WERI-Rb-1 (cell line): ENCODE measurements around the gene TIMM29.

Experiments
- DNase-seq: peaks from one replicate; pipeline ENCODE4 v3.0.0-alpha.2; 2020
- H3K27ac ChIP-seq: fragments of 250-450 bp; sonication (Bioruptor Pico); 2 replicates; pipeline ENCODE4 v1.5.1; 2020; ENCODE audit warnings: mild to moderate bottlenecking, moderate library complexity
- H3K27me3 ChIP-seq: fragments of 250-450 bp; sonication (Bioruptor Pico); 2 replicates; pipeline ENCODE4 v1.5.1; 2021; ENCODE audit warnings: mild to moderate bottlenecking, low read depth, moderate library complexity; ENCODE audit not compliant: insufficient read depth, severe bottlenecking
- H3K36me3 ChIP-seq: fragments of 250-450 bp; sonication (Bioruptor Pico); 2 replicates; pipeline ENCODE4 v1.5.1; 2020; ENCODE audit warnings: mild to moderate bottlenecking, moderate library complexity
- H3K4me3 ChIP-seq: 2 replicates; pipeline ENCODE4 v1.5.1; 2011; ENCODE audit warnings: low read depth, mild to moderate bottlenecking, control low read depth, low read length
- H3K9me3 ChIP-seq: fragments of 250-450 bp; sonication (Bioruptor Pico); 2 replicates; pipeline ENCODE4 v1.5.1; 2021; ENCODE audit warnings: mild to moderate bottlenecking, moderate library complexity; ENCODE audit not compliant: severe bottlenecking
- CTCF ChIP-seq: IDR thresholded peaks from 2 replicates; pipeline ENCODE4 v1.5.1; 2011; ENCODE audit warnings: low read depth, mild to moderate bottlenecking, control low read depth, inconsistent platforms, low read length

TIMM29 gene

GRCh38 chr19:10928563-10929401 is at the start of gene TIMM29, which contains the start of gene YIPF2:
TIMM29 (plus strand) TSS chr19:10928811; CDS start chr19:10928823, 12 bp downstream.
YIPF2 (minus strand) TSS chr19:10928639; CDS start chr19:10928410, 229 bp downstream.
- no peak for TF ChIP-seq CTCF
- Histone ChIP-seq H3K27me3 (no peaks in the 10 kb centered on the region), H3K9me3 (no peaks in the 10 kb centered on the region), H3K36me3 (peaks cover 48% of the 10 kb centered on the region), H3K4me3 (peak within 1 kb of the TSS; percentile 90), H3K27ac (peak within 1 kb of the TSS; percentile 85)
- DNase-seq: peak; percentile 98

- no peak for TF ChIP-seq CTCF
- no peaks in the 10 kb centered on the region for H3K9me3 ChIP-seq
- DNase-seq: peak; percentile 88
- H3K27me3 ChIP-seq: no peaks in the 10 kb centered on the region
- H3K27ac ChIP-seq: peak overlapping the region; percentile 88
- H3K4me3 ChIP-seq: no peak overlapping the region
- peaks cover 35% of the 10 kb centered on the region for H3K36me3 ChIP-seq
These were observed 47.1 kb upstream of the TIMM29 start for GRCh38 chr19:10881403-10882107.

GRCh38 chr19:10882108-10882457 is 46.5 kb upstream of the TIMM29 start:
- H3K27me3 ChIP-seq: no peaks in the 10 kb centered on the region
- peaks cover 34% of the 10 kb centered on the region for H3K36me3 ChIP-seq
- no peak for DNase-seq

GRCh38 chr19:10884274-10884673 is 44.3 kb upstream of the TIMM29 start:
- Histone ChIP-seq H3K27me3 (no peaks in the 10 kb centered on the region), H3K4me3 (no peak overlapping the region), H3K9me3 (no peaks in the 10 kb centered on the region), H3K36me3 (peaks cover 28% of the 10 kb centered on the region), H3K27ac (peak overlapping the region; percentile 53)
- no peak for DNase-seq
- TF ChIP-seq CTCF: no peak

More at GRCh38 chr19:10882108-10882457, 46.5 kb upstream of the TIMM29 start:
- TF ChIP-seq CTCF: no peak
- Histone ChIP-seq H3K9me3 (no peaks in the 10 kb centered on the region), H3K27ac (peak overlapping the region; percentile 88), H3K4me3 (no peak overlapping the region)

- Histone ChIP-seq H3K27ac (peak overlapping the region; percentile 53), H3K36me3 (peaks cover 21% of the 10 kb centered on the region), H3K9me3 (no peaks in the 10 kb centered on the region), H3K27me3 (no peaks in the 10 kb centered on the region), H3K4me3 (no peak overlapping the region)
- no peak for DNase-seq
- no peak for TF ChIP-seq CTCF
These were observed 43.1 kb upstream of the TIMM29 start for GRCh38 chr19:10885201-10886169.
